Endothelial cell of umbilical vein (primary cell): Measurements from ENCODE around the gene USP47. TPM values are rescaled to one million over a fixed set of nuclear protein-coding genes. Genes with fewer than 3 reads are reported as not detected.

ENCODE experiments used
- BruUV-seq: library from RNA; stranded (reverse); fragments of 400-500 nt; replicated peaks from 2 replicates; lab custom pipeline; 2021; lab: Mats Ljungman, UMichigan
- CTCF ChIA-PET: fragments of 300-600, 350-600 bp; sonication (Branson Sonifier 250); formaldehyde crosslinking; loops from one replicate; lab custom pipeline; 2021; ENCODE audit warnings: antibody characterized with exemption, inconsistent platforms; lab: Charles Lee
- POLR2A ChIA-PET: fragments of 300-600, 350-600 bp; sonication (Branson Sonifier 250); formaldehyde crosslinking; loops from one replicate; lab custom pipeline; 2021; ENCODE audit warnings: antibody characterized with exemption, inconsistent platforms; lab: Charles Lee
- DNase-seq: peaks from one replicate; pipeline ENCODE4 v3.0.0-alpha.2; 2011; ENCODE audit warnings: low read depth, low spot score
- FAIRE-seq: peaks from 2 replicates; lab custom pipeline; 2011; peaks lifted over from hg19 to GRCh38; lab: Jason Lieb, UNC
- H2AFZ ChIP-seq: 2 replicates; pipeline ENCODE4 v1.6.0; 2012; ENCODE audit warnings: low read depth, low read length, control low read depth, inconsistent platforms
- H3K27ac ChIP-seq: 2 replicates; pipeline ENCODE4 v1.5.1; 2011; ENCODE audit warnings: low read depth, mild to moderate bottlenecking, control low read depth, low read length, moderate library complexity; ENCODE audit not compliant: insufficient read depth
- H3K27me3 ChIP-seq, 2 experiments: 2 replicates each; pipeline versions ENCODE4 v1.6.0 to v1.6.1; 2011; ENCODE audit warnings: low read length in 2 of 2, mixed read lengths in 1 of 2; ENCODE audit not compliant: control insufficient read depth in 2 of 2, insufficient read depth in 2 of 2
- H3K36me3 ChIP-seq, 2 experiments: 2 replicates in 1 of 2; 3 replicates in 1 of 2; pipeline ENCODE4 v1.5.1; 2011; ENCODE audit warnings: low read length in 2 of 2, mild to moderate bottlenecking in 1 of 2, moderate library complexity in 1 of 2; ENCODE audit not compliant: control insufficient read depth in 2 of 2, insufficient read depth in 2 of 2; ENCODE audit errors: extremely low read depth in 1 of 2
- H3K4me1 ChIP-seq: 3 replicates; pipeline ENCODE4 v1.5.1; 2011; ENCODE audit warnings: mild to moderate bottlenecking, low read length; ENCODE audit not compliant: control insufficient read depth, insufficient read depth; ENCODE audit errors: extremely low read depth
- H3K4me2 ChIP-seq: 2 replicates; pipeline ENCODE4 v1.6.1; 2011; ENCODE audit warnings: low read length, control low read depth, mixed read lengths; ENCODE audit not compliant: insufficient read depth
- H3K4me3 ChIP-seq, 3 experiments: fragments of 200-600 bp in 1 of 3; sonication (generic), shearing (Covaris generic) in 1 of 3; replicated peaks in 1 of 3; 2 replicates each; pipeline ENCODE4 v1.5.1; 2011 to 2016; ENCODE audit warnings: control low read depth in 3 of 3, low read length in 3 of 3, mild to moderate bottlenecking in 2 of 3, inconsistent platforms in 1 of 3, low read depth in 1 of 3, moderate library complexity in 1 of 3; ENCODE audit not compliant: insufficient read depth in 1 of 3
- H3K79me2 ChIP-seq: 2 replicates; pipeline ENCODE4 v1.6.0; 2012; ENCODE audit warnings: low read length, inconsistent platforms; ENCODE audit not compliant: control insufficient read depth, insufficient read depth
- H3K9ac ChIP-seq: replicated peaks from 2 replicates; pipeline ENCODE3; 2011; ENCODE audit warnings: low read length, control low read depth; ENCODE audit not compliant: insufficient read depth; ENCODE audit errors: extremely low read depth
- H3K9me1 ChIP-seq: replicated peaks from 3 replicates; pipeline ENCODE4 v1.6.0; 2011; ENCODE audit warnings: mild to moderate bottlenecking, low read length; ENCODE audit not compliant: control insufficient read depth, insufficient read depth; ENCODE audit errors: extremely low read depth
- H3K9me3 ChIP-seq: replicated peaks from 2 replicates; pipeline ENCODE4 v1.5.1; 2012; ENCODE audit warnings: low read length, inconsistent platforms; ENCODE audit not compliant: control insufficient read depth, insufficient read depth
- H4K20me1 ChIP-seq: replicated peaks from 2 replicates; pipeline ENCODE3; 2011; ENCODE audit warnings: mild to moderate bottlenecking, low read length; ENCODE audit not compliant: control insufficient read depth, insufficient read depth; ENCODE audit errors: extremely low read depth
- EZH2 ChIP-seq: IDR thresholded peaks from 2 replicates; pipeline ENCODE4 v1.6.1; 2012; ENCODE audit warnings: borderline replicate concordance, low read depth, mild to moderate bottlenecking, moderate library complexity, low read length, inconsistent platforms; ENCODE audit not compliant: severe bottlenecking
- FOS ChIP-seq: IDR thresholded peaks from 2 replicates; pipeline ENCODE4 v1.6.1; 2011; ENCODE audit warnings: mild to moderate bottlenecking, low read length, moderate library complexity, borderline replicate concordance; ENCODE audit not compliant: insufficient read depth
- GATA2 ChIP-seq: IDR thresholded peaks from 2 replicates; pipeline ENCODE4 v1.7.0; 2011; ENCODE audit warnings: low read depth, mild to moderate bottlenecking, moderate library complexity, mixed read lengths, low read length; ENCODE audit not compliant: insufficient read length, insufficient read depth
- JUN ChIP-seq: IDR thresholded peaks from 2 replicates; pipeline ENCODE4 v1.6.1; 2011; ENCODE audit warnings: borderline replicate concordance, low read depth; ENCODE audit not compliant: insufficient read length, insufficient read depth
- MYC ChIP-seq: IDR thresholded peaks from one replicate; pipeline ENCODE4 v1.6.1; 2011; ENCODE audit warnings: mild to moderate bottlenecking, low read depth, low read length
- POLR2A ChIP-seq: IDR thresholded peaks from 2 replicates; pipeline ENCODE4 v1.6.1; 2012; ENCODE audit warnings: low read depth, mild to moderate bottlenecking, control low read depth, low read length
- POLR2AphosphoS5 ChIP-seq: IDR thresholded peaks from 2 replicates; pipeline ENCODE4 v1.6.1; 2012; ENCODE audit warnings: low read depth, mild to moderate bottlenecking, control low read depth, low read length, moderate library complexity; ENCODE audit not compliant: insufficient read depth
- dilution Hi-C: fragments of 300-500 bp; cut with MboI; formaldehyde crosslinking; loops from one replicate; pipeline ENCODE4 v1.15.0; 2019; ENCODE audit warnings: low sequenced_read_pairs; ENCODE audit not compliant: extremely low pct_ligation_motif_present
- intact Hi-C: fragments of 100-400 bp; cut with micrococcal nuclease; formaldehyde crosslinking; loops from one replicate; pipeline ENCODE4 v1.10.0; 2022
- polyA plus RNA-seq, 4 experiments: library from polyadenylated mRNA; depleted of rRNA in 3 of 4; stranded (reverse) in 3 of 4; unstranded in 1 of 4; fragments of >200 nt; gene quantifications; 2 replicates each; pipeline versions ENCODE4 v1.2.1 to v1.2.3, GENCODE V29; 2011 to 2012; ENCODE audit warnings: missing spikeins in 1 of 4
- total RNA-seq: library from RNA; stranded (reverse); gene quantifications from 2 replicates; pipeline ENCODE4 v1.2.3, GENCODE V29; 2021
- TF ChIP-seq, protein P1 (sequence below), 2 donors: IDR thresholded peaks; 1 replicate in 1 of 2; 2 replicates in 1 of 2; pipeline ENCODE4 v1.5.1; 2011; ENCODE audit warnings: low read length in 2 of 2, mild to moderate bottlenecking in 2 of 2, moderate library complexity in 2 of 2, control low read depth in 1 of 2, inconsistent platforms in 1 of 2, low read depth in 1 of 2; ENCODE audit not compliant: insufficient read depth in 1 of 2; ENCODE audit errors: extremely low read depth in 1 of 2
- TF ChIP-seq, protein P2 (sequence below): IDR thresholded peaks from 2 replicates; pipeline ENCODE4 v1.6.1; 2011; ENCODE audit not compliant: insufficient read depth, insufficient read length

The USP47 gene
- total and polyA plus RNA-seq, 2 donors (not counting 3 experiments of a cell fraction or from before 2014, with no cell fraction given), result 7.8 to 38.0 TPM

DNA sequence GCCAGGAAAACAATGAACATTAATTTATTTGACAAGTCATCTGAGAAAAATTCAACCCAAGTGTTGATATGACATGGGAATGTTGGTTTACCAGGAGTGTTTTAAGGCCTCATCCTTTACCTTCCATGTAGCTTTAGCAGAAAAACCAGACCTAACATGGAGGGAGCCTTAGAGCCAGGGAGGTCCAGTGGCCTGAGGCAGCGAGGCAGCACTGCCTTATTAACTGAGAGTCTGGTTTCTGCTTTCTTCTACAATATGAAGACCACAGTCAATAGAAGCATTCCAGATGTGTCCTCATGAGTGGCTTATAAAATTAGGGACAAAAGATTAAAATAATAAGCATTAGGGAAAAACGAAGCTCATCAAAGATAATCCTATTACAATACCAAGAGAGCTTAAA lies 105.1 kb downstream of the USP47 start:
- H2AFZ ChIP-seq, result no peak overlapping the region
- no peak for TF ChIP-seq JUN
- TF ChIP-seq MYC, result no peak
- no peak for TF ChIP-seq GATA2
- TF ChIP-seq FOS, result no peak
- TF ChIP-seq, protein P1, sequence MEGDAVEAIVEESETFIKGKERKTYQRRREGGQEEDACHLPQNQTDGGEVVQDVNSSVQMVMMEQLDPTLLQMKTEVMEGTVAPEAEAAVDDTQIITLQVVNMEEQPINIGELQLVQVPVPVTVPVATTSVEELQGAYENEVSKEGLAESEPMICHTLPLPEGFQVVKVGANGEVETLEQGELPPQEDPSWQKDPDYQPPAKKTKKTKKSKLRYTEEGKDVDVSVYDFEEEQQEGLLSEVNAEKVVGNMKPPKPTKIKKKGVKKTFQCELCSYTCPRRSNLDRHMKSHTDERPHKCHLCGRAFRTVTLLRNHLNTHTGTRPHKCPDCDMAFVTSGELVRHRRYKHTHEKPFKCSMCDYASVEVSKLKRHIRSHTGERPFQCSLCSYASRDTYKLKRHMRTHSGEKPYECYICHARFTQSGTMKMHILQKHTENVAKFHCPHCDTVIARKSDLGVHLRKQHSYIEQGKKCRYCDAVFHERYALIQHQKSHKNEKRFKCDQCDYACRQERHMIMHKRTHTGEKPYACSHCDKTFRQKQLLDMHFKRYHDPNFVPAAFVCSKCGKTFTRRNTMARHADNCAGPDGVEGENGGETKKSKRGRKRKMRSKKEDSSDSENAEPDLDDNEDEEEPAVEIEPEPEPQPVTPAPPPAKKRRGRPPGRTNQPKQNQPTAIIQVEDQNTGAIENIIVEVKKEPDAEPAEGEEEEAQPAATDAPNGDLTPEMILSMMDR (IDR thresholded peaks at IDR 0.05; ENCODE audit: extremely low read depth in 1 of 2, insufficient read depth in 1 of 2, low read depth in 1 of 2, low read length in 2 of 2), result no peak
- TF ChIP-seq POLR2AphosphoS5, result no peak
- TF ChIP-seq, protein P2, sequence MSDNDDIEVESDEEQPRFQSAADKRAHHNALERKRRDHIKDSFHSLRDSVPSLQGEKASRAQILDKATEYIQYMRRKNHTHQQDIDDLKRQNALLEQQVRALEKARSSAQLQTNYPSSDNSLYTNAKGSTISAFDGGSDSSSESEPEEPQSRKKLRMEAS, result no peak
- TF ChIP-seq EZH2, result no peak
- no peak for TF ChIP-seq POLR2A
- no TSS peak for BruUV-seq
- DNase-seq (no peak), FAIRE-seq (no peak)
- ChIA-PET CTCF (interaction anchor here (0.7 to 3.4 kb wide), 3 partner anchors 15 to 335 kb away, joined by 3 to 16 read pairs (median 6); no protein-coding TSS in a partner anchor), POLR2A (no interaction called here)
- H4K20me1 ChIP-seq, result no peaks in the 10 kb centered on the region
- dilution Hi-C loops, result no loop called here
- H3K79me2 ChIP-seq, result no peaks in the 10 kb centered on the region
- no peaks in the 10 kb centered on the region for H3K27me3 ChIP-seq
- no peak overlapping the region for H3K9ac ChIP-seq
- no peaks in the 10 kb centered on the region for H3K9me3 ChIP-seq
- intact Hi-C loops, result no loop called here
- no peak overlapping the region for H3K4me3 ChIP-seq
- H3K4me2 ChIP-seq, result no peak overlapping the region
- peaks cover 4 to 8% of the 10 kb centered on the region in 2 experiments for H3K36me3 ChIP-seq
- no peak overlapping the region for H3K27ac ChIP-seq
- H3K9me1 ChIP-seq, result no peaks in the 10 kb centered on the region
- H3K4me1 ChIP-seq, result no peaks in the 10 kb centered on the region
